ENCODE measurements around the gene MDH1B. TPM values are rescaled to one million over a fixed set of nuclear protein-coding genes. Genes with fewer than 3 reads are reported as not detected.

Gene MDH1B
- total and polyA plus RNA-seq, 2 donors from 2014 or later = 7.1 to 8.1 TPM

DNA sequence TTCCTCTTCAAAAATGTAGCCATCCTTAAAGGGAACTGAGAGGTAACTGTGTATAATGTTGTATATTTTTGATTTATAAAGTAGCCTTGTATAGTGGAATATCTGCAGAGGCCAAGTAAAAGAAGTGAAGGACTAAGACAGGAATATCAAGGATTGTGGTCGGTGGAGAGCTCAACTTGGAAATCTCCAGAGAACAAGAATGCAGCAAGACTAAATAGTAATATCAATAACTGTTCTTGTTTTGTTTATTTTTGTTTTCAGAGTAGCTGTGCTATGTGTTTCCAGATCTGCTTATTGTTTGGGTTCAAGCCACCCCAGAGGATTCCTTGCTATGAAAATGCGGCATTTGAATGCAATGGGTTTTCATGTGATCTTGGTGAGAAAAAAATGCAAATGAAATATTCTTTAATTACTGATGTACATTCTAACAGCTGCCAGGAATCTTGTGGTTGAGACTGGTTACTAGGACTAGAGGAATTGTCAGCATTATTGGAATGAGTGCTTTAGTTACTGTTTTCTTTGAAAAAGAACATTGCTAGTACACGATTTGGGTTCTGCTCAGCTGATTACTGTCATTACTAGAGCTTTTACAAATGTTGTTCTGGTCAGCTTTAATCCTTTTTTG, 25.3 kb upstream of the MDH1B start:
- H3K27me3 ChIP-seq (ENCODE audit: control insufficient read depth, insufficient read depth, low read length) = no peaks in the 10 kb centered on the region
- DNase-seq (no peak), FAIRE-seq (no peak)
- no peaks in the 10 kb centered on the region for H3K4me1 ChIP-seq (ENCODE audit: control insufficient read depth in 2 of 3, insufficient read depth in 2 of 3, low read depth in 1 of 3, low read length in 3 of 3)
- H3K27ac ChIP-seq (ENCODE audit: low read depth in 2 of 2, low read length in 2 of 2) = no peak overlapping the region
- intact Hi-C loops (cut with DNase I) = loop anchor here (10.0 kb wide), 1 partner anchor 684 kb away; no protein-coding TSS in a partner anchor
- TF ChIP-seq, protein P1, sequence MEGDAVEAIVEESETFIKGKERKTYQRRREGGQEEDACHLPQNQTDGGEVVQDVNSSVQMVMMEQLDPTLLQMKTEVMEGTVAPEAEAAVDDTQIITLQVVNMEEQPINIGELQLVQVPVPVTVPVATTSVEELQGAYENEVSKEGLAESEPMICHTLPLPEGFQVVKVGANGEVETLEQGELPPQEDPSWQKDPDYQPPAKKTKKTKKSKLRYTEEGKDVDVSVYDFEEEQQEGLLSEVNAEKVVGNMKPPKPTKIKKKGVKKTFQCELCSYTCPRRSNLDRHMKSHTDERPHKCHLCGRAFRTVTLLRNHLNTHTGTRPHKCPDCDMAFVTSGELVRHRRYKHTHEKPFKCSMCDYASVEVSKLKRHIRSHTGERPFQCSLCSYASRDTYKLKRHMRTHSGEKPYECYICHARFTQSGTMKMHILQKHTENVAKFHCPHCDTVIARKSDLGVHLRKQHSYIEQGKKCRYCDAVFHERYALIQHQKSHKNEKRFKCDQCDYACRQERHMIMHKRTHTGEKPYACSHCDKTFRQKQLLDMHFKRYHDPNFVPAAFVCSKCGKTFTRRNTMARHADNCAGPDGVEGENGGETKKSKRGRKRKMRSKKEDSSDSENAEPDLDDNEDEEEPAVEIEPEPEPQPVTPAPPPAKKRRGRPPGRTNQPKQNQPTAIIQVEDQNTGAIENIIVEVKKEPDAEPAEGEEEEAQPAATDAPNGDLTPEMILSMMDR (IDR thresholded peaks at IDR 0.05; ENCODE audit: borderline replicate concordance, extremely low read depth, insufficient read depth) = no peak
- H3K36me3 ChIP-seq (ENCODE audit: control insufficient read depth in 2 of 3, insufficient read depth in 3 of 3, low read length in 3 of 3) = peaks cover 9 to 57% (median 37%) of the 10 kb centered on the region in 3 donors
- no peaks in the 10 kb centered on the region for H3K9me3 ChIP-seq (ENCODE audit: control insufficient read depth in 2 of 3, insufficient read depth in 1 of 3, low read length in 3 of 3)
- no peak overlapping the region for H3K4me3 ChIP-seq (ENCODE audit: low read length in 3 of 3)
- H3K9ac ChIP-seq (ENCODE audit: low read length in 3 of 3) = no peak overlapping the region

DNA sequence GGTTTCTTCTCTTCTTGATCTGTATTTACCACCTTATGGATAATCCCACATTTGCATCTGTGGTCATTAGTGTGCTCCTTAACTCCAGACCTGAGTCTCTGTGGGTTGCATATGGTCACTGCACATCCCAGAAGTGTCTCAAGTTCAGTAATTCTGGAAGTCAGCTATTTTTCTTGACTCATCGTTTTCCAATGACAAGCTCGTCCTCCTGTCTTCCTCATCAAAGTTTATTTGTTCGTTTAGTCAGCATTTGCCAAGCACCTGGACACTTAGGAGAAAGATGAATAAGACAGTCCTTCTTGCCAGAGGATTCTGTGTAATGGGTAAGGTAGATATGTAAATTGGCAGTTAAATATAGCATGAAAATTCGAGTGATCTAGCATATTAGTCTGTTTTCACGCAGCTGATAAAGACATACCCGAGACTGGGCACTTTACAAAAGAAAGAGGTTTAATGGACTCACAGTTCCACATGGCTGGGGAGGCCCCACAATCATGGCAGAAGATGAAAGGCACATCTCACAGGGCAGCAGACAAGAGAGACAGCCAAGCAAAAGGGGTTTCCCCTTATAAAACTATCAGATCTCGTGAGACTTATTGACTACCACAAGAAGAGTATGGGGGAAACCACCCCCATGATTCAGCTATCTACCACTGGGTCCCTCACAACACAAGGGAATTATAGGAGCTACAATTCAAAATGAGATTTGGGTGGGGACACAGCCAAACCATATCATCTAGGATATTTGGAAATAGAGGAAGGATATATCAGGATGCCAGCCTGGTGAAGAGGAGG, 19.6 kb upstream of the MDH1B start:
- intact Hi-C loops (cut with DNase I) = no loop called here
- DNase-seq (no peak), FAIRE-seq (no peak)
- H3K27ac ChIP-seq (ENCODE audit: low read depth in 2 of 2, low read length in 2 of 2) = no peak overlapping the region
- TF ChIP-seq, protein P1 (IDR thresholded peaks at IDR 0.05; ENCODE audit: borderline replicate concordance, extremely low read depth, insufficient read depth) = no peak
- H3K9ac ChIP-seq (ENCODE audit: low read length in 3 of 3) = no peak overlapping the region
- H3K4me3 ChIP-seq (ENCODE audit: low read length in 3 of 3) = no peak overlapping the region
- peaks cover 10 to 63% (median 38%) of the 10 kb centered on the region in 3 donors for H3K36me3 ChIP-seq (ENCODE audit: control insufficient read depth in 2 of 3, insufficient read depth in 3 of 3, low read length in 3 of 3)
- no peaks in the 10 kb centered on the region for H3K4me1 ChIP-seq (ENCODE audit: control insufficient read depth in 2 of 3, insufficient read depth in 2 of 3, low read depth in 1 of 3, low read length in 3 of 3)
- peaks cover 0 to 5% (median 0%) of the 10 kb centered on the region in 3 donors for H3K9me3 ChIP-seq (ENCODE audit: control insufficient read depth in 2 of 3, insufficient read depth in 1 of 3, low read length in 3 of 3)
- no peaks in the 10 kb centered on the region for H3K27me3 ChIP-seq (ENCODE audit: control insufficient read depth, insufficient read depth, low read length)

DNA sequence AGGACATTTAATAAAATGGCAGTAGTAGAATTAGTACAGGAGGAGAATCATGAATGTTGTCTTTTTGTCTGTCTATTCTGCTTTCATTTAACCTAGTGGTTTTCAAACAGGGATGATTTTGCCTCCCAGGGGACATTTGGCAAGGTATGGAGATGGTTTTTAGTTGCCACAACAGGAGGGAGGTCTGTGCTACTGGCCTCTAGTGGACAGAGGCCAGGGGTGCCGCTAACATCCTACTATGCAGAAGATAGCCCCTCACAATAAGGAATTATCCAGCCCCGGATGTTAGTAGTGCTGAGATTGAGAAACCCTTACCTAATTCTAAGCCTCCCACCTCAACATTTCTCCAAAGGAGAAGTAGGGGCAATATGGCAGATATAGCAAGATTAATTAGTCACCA, 18.6 kb upstream of the MDH1B start:
- Histone ChIP-seq H3K4me3 (ENCODE audit: low read length in 3 of 3) (no peak overlapping the region), H3K4me1 (ENCODE audit: control insufficient read depth in 2 of 3, insufficient read depth in 2 of 3, low read depth in 1 of 3, low read length in 3 of 3) (no peaks in the 10 kb centered on the region), H3K9ac (ENCODE audit: low read length in 3 of 3) (no peak overlapping the region), H3K36me3 (ENCODE audit: control insufficient read depth in 2 of 3, insufficient read depth in 3 of 3, low read length in 3 of 3) (peaks cover 7 to 61% (median 33%) of the 10 kb centered on the region in 3 donors), H3K9me3 (ENCODE audit: control insufficient read depth in 2 of 3, insufficient read depth in 1 of 3, low read length in 3 of 3) (peaks cover 0 to 5% (median 0%) of the 10 kb centered on the region in 3 donors), H3K27ac (ENCODE audit: low read depth in 2 of 2, low read length in 2 of 2) (no peak overlapping the region), H3K27me3 (ENCODE audit: control insufficient read depth, insufficient read depth, low read length) (no peaks in the 10 kb centered on the region)
- intact Hi-C loops (cut with DNase I) = no loop called here
- no peak for DNase-seq
- TF ChIP-seq, protein P1 (IDR thresholded peaks at IDR 0.05; ENCODE audit: borderline replicate concordance, extremely low read depth, insufficient read depth) = no peak
- no peak for FAIRE-seq
